Measurements from ENCODE around the gene SMAD5. TPM values are rescaled to one million over a fixed set of nuclear protein-coding genes. Genes with fewer than 3 reads are reported as not detected.

The SMAD5 gene
- total RNA-seq, 1 donor from 2014 or later: 32.9 TPM

- TF ChIP-seq CTCF (conservative IDR thresholded peaks at IDR 0.05; ENCODE audit: low read depth, low read length): no peak
- H3K4me3 ChIP-seq (ENCODE audit: low read depth, low read length): no peak overlapping the region
- no peak for DNase-seq (ENCODE audit: low read depth)
These were observed 56.2 kb downstream of the SMAD5 start for GRCh38 chr5:136188859-136189258.

DNA sequence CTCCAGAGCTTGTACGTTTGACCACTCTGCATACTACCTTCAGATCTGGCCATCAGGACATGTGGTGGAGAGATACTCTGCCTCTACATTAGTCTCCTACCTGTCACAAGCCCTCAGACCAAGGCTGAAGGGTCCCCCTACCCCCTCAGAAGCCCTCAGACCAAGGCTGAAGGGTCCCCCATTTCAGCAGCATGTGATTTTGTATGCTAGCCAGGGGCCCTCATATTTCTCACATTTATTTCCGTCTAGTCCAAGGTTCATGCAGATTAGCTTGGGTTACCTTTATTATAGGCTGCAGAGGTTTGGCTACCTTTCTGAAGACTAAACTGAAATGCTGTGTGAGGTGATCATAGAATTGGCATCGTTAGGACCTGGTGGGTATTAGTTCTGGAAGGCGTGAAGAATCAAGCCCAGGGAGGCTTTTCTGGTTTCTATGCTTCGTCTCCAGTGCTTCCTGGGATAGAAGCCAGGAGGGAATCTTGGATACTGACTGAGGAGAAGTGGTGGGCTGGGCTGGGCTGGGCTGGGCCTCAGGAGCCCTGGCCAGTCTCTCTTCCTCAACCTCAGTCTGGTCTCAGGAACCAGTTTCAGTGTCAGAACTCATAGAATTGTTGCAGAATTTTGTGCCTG, 57.6 kb downstream of the SMAD5 start:
- TF ChIP-seq CTCF (conservative IDR thresholded peaks at IDR 0.05; ENCODE audit: low read depth, low read length): no peak

GRCh38 chr5:136190904-136191303, 58.3 kb downstream of the SMAD5 start:
- H3K4me3 ChIP-seq (ENCODE audit: low read depth, low read length): peak overlapping the region; percentile 65
- DNase-seq (ENCODE audit: low read depth): no peak
- no peak for TF ChIP-seq CTCF (conservative IDR thresholded peaks at IDR 0.05; ENCODE audit: low read depth, low read length)

More for the DNA sequence above, 57.6 kb downstream of the SMAD5 start:
- DNase-seq (ENCODE audit: low read depth): no peak
- H3K4me3 ChIP-seq (ENCODE audit: low read depth, low read length): no peak overlapping the region

GRCh38 chr5:136191304-136192014, 58.8 kb downstream of the SMAD5 start:
- no peak for DNase-seq (ENCODE audit: low read depth)
- no peak for TF ChIP-seq CTCF (conservative IDR thresholded peaks at IDR 0.05; ENCODE audit: low read depth, low read length)
- H3K4me3 ChIP-seq (ENCODE audit: low read depth, low read length): peak overlapping the region; percentile 65

DNA sequence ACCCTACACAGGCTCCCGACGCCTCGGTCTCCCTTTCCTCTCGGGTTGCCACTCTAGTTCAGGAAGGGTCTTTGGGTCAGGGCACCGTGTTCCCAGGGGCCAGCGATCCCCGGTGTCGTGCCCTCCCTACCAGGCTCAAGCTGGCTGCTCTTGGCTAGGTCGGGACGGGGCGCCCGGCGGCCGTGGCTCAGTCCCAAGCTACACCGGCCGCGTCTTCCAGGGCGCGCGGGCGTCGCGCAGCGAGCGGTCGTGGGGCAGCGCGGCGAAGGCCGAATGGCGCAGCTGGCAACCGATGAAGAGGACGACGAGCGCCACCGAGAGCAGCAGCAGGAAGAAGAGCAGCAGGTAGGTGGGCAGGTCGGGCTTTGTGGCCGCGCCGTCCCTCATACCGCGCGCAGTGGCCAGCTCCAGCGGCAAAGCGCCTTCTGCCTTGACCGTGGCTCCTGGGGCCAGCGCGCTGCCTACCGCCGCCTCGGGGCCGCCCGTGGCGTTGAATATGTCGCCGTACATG, 59.4 kb downstream of the SMAD5 start:
- no peak for TF ChIP-seq CTCF (conservative IDR thresholded peaks at IDR 0.05; ENCODE audit: low read depth, low read length)
- H3K4me3 ChIP-seq (ENCODE audit: low read depth, low read length): peak overlapping the region; percentile 65
- no peak for DNase-seq (ENCODE audit: low read depth)

- no peak for DNase-seq (ENCODE audit: low read depth)
- no peak for TF ChIP-seq CTCF (conservative IDR thresholded peaks at IDR 0.05; ENCODE audit: low read depth, low read length)
- H3K4me3 ChIP-seq (ENCODE audit: low read depth, low read length): peak within 1 kb of the TSS; percentile 65
These were observed 60.1 kb downstream of the SMAD5 start, which contains the start of gene SMIM32 for GRCh38 chr5:136192526-136193321. TSS of gene SMIM32 (minus strand) at chr5:136193162. CDS start at chr5:136192524, 638 bp downstream.

Measured in epithelial cell of proximal tubule (primary cell).